ENCODE results near the gene LRRC38.

- no peak for TF ChIP-seq EP300 (IDR thresholded peaks at IDR 0.05; ENCODE audit: borderline replicate concordance)
- TF ChIP-seq TEAD4 (IDR thresholded peaks at IDR 0.05): no peak
- TF ChIP-seq NFIC (IDR thresholded peaks at IDR 0.05): no peak
- TF ChIP-seq TCF12 (IDR thresholded peaks at IDR 0.05; ENCODE audit: low read depth): no peak
- no peak for TF ChIP-seq RAD21 (IDR thresholded peaks at IDR 0.05; ENCODE audit: low read depth)
- TF ChIP-seq TAF1 (IDR thresholded peaks at IDR 0.05; ENCODE audit: low read depth): no peak
- TF ChIP-seq CEBPB (IDR thresholded peaks at IDR 0.05): no peak
- no peak for TF ChIP-seq CREB1 (IDR thresholded peaks at IDR 0.05; ENCODE audit: low read depth)
- no peak for TF ChIP-seq YY1 (IDR thresholded peaks at IDR 0.05; ENCODE audit: low read depth)
- TF ChIP-seq REST (IDR thresholded peaks at IDR 0.05; ENCODE audit: low read depth): no peak
- no peak for TF ChIP-seq FOXM1 (IDR thresholded peaks at IDR 0.05; ENCODE audit: borderline replicate concordance, low read depth)
- TF ChIP-seq MAX (IDR thresholded peaks at IDR 0.05): no peak
- no peak for TF ChIP-seq ZBTB7A (IDR thresholded peaks at IDR 0.05; ENCODE audit: low read depth)
These were observed 524 bp downstream of the LRRC38 start for GRCh38 chr1:13513063-13513894.
